GM12873 (cell line): ENCODE measurements around the gene MRPL48.

Experiments used
- TF ChIP-seq, protein P1 (sequence below): IDR thresholded peaks from 2 replicates; pipeline ENCODE4 v1.5.1; 2012; ENCODE audit warnings: low read depth, mild to moderate bottlenecking, moderate library complexity, low read length, control low read depth; ENCODE audit not compliant: insufficient read depth; ENCODE audit errors: missing control alignments

MRPL48 gene

DNA sequence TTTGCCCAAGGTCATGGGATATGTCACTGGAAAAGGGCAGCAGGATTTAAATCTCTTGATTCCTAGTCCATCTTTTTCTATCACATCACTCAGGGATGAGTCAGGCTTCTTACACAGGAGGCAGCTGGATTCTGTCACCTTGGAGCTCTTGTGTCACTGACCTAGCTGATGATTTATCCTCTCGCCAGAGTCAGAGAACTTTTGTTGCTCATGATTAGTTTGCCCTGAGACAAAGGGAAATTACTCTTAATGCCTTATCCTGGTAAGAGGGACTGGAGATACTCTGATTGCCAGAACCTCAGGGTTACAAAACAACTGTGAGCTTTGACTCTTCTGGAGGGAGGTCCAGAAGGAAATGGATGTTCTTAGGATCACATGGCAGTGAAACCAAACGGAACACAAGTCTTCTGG, 78.9 kb downstream of the MRPL48 start:
- TF ChIP-seq, protein P1, sequence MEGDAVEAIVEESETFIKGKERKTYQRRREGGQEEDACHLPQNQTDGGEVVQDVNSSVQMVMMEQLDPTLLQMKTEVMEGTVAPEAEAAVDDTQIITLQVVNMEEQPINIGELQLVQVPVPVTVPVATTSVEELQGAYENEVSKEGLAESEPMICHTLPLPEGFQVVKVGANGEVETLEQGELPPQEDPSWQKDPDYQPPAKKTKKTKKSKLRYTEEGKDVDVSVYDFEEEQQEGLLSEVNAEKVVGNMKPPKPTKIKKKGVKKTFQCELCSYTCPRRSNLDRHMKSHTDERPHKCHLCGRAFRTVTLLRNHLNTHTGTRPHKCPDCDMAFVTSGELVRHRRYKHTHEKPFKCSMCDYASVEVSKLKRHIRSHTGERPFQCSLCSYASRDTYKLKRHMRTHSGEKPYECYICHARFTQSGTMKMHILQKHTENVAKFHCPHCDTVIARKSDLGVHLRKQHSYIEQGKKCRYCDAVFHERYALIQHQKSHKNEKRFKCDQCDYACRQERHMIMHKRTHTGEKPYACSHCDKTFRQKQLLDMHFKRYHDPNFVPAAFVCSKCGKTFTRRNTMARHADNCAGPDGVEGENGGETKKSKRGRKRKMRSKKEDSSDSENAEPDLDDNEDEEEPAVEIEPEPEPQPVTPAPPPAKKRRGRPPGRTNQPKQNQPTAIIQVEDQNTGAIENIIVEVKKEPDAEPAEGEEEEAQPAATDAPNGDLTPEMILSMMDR: no peak

- TF ChIP-seq, protein P1: no peak
These were observed 81.8 kb downstream of the MRPL48 start for GRCh38 chr11:73869332-73869949.

GRCh38 chr11:73870261-73870660, 82.6 kb downstream of the MRPL48 start:
- TF ChIP-seq, protein P1: no peak

DNA sequence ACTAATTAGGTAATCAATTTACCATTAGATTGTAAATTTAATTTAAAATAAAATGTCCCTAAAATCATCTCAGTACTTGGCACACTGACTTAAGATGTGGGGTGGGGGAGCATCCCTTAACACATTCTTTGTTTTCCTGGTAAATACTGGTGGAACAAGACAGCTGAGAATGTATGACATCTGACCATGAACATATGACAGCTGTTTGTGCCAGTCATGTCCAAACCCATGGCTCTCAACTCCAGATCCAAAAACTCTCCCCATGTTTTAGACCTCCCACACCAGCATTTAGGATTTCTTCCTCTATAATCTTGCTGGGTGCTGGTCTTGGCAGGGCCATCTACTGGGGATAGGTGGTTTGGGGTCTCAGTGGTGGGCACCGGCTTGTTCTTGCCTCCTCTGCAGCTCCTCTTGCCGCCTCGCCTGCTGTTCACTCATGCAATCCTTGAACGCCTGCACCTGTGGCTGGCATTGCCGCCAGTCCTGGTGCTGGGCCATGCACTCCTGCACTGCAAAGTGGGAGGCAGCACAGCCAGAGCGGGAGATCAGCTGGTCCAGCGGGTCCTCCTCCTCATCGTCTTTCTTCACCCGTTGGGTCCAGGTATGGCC, 85.2 kb downstream of the MRPL48 start:
- TF ChIP-seq, protein P1: no peak

GRCh38 chr11:73875380-73875779, 87.7 kb downstream of the MRPL48 start:
- TF ChIP-seq, protein P1: no peak

DNA sequence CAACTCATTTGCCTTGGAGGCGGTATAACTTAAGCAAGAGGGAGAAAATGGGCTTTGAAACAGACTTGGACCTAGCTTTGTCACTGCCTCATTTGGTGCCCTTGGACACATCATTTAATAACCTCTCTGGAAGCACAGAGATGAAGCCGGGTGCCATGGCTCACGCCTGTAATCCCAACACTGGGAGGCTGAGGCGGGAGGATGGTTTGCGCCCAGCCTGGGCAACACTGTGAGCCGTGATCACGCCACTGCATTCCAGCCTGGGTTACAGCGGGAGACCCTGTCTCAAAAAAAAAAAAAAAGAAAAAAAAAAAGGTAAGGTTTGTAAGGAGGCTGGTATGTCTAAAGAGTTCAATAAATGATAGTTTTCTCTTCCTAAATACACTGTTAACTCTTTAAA, 88.2 kb downstream of the MRPL48 start:
- TF ChIP-seq, protein P1: no peak

GRCh38 chr11:73876424-73877310, 89.0 kb downstream of the MRPL48 start, which contains the start of the genes COA4 and PAAF1:
COA4 (minus strand) TSS chr11:73876846; CDS start chr11:73873378, 3,468 bp downstream.
PAAF1 (plus strand) TSS chr11:73876999; CDS start chr11:73877022, 23 bp downstream.
- TF ChIP-seq, protein P1: no peak
